Activated CD8-positive, alpha-beta memory T cell treated with anti-CD3 and anti-CD28 coated beads, Interleukin-2, amount 50 U/mL, for 48 hours (primary cell): ENCODE results near the gene DHRS4.
A peak's percentile ranks its signal among the peaks of the same experiment; 100 is the strongest.

Experiments used
- DNase-seq: peaks from one replicate; pipeline ENCODE4 v3.0.0-alpha.2; 2020

DHRS4 gene

DNA sequence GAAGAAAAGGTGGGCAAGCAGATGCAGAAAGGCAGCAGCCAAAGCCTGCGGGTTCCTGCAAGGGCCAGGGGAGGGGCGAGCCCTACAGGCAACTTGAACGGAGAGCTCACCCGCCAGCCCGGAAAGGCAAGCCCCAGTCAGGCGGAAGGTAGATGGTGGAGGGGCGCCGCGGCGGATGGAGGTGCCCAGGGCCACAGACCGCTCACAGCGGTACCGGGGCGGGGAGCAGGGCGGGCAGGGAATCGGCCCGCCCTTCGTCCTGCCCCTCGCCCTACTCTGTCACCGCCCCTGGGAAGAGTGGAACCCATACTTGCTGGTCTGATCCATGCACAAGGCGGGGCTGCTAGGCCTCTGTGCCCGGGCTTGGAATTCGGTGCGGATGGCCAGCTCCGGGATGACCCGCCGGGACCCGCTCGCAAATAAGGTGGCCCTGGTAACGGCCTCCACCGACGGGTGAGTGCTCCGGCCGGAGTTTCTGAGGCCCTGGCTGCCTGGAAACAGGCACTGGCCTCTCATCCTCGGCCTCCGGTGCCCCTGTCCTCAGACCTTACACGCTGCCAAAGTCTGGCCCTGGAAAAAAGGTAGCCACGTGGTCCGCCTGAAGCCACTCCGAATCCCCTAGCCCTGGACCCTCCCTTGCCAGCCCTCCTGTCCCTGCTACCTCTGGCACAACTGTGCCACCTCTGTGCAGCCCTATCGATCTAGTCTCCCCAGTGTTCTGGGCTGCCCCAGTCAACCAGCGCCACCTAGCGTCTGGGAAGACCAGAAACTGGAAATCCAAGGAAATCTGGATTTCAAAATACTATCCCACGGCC lies at the start of gene DHRS4:
DHRS4 (plus strand) TSS at position 307 of the 815 bp plus-strand sequence; CDS start at position 326, 19 bp downstream.
- peak; percentile 89 for DNase-seq

DNA sequence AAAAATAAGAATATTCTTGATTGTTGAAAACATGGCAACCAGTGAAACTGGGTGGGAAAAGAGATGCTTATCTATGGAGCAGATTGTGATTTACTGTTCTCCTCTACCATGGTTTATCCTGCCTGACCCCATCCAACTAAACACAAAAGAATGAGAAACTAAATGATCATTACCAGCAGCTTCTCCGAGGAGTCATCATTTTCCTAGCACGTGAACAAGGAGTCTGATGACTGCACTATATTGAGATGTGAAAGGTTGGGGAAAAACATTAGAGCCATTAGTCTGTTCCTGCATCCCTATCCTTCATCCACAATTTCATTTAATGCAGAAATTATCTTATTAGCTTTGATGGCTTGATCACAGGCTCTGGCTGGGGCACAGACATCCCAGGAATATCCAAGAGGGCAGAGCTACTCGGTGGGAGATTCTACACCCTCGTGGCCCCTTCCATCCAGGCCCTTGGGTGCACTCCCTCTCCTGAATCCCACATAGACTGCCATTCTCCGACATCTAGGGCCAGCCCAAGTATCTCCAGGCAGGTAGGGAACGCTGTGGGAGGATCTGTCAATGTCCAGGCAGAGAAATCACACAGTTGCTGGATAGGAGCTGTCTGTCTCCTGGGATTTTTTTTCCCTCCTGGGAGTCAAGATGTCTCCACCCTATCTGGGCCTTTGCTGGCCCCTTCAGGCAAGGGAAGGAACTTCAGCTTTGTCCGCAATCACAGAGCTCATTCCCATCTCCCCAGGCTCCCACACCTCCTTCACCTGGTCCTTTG lies 43.3 kb upstream of the DHRS4 start:
- DNase-seq = no peak

DNA sequence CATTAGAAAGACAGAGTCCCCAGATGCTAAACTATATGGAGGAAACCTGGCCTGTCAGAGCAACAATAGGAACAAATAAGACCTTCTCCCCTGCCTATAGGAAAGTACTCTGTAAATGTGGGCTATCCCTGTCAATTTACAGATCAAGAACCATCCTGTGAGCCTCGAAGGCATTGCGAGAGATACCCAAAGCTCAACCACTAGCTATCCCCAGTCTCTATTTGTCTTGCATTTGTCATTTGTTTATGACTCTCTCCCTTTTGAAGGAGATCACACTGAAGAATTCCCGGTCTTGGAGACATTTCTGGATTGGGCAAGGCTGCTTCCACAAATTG lies 42.7 kb upstream of the DHRS4 start:
- no peak for DNase-seq

DNA sequence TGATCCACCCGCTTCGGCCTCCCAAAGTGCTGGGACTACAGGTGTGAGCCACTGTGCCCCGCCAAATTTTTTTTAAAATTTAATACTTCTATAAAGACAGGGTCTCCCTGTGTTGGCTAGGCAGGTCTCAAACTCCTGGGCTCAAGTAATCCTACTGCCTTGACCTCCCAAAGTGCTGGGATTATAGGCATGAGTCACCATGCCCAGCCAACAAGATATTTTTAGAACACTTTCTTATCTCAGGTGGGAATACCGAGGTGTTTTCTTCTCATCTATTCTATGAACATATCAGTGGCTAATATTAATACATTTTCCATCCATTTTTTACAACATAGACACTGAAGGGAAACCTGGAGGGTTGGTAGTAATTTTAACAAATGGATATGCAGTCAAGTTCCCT lies 38.0 kb upstream of the DHRS4 start:
- no peak for DNase-seq

DNA sequence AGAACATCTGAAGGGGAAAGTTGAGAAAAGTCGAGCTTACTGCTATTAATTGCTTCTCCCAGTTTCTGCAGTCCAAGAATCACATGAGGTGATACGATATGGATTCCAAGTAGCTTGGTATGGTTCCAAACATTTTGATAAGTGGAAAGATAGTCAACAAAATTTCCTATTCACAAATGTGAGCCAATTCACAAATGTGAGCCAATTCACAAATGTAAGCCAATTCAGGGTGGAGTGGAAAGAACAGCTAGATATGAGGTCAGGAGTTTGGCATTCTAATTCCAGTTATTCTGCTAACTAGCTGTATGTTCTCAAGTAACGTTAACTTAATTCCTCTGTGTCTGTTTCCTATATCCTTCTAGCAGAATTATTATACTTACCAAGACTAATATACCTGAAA lies 37.6 kb upstream of the DHRS4 start:
- no peak for DNase-seq

DNA sequence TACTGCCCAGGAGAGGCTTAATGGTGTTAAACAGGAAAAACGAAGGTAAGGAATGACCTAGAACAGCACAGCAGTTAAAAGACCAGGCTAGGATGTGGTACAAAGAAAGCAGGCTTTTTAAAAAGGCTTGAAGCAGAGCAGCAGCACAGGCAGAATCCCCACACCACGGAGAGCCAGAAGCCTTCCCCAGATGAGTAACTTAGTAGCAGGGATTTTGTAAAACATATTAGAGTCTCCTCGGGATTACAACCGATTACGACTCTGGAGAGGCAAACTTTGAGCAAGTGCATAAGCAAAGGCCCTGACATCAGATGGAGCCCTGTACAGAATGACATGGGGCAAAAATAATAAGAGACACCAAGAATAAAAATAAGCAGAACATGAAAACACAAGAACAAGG lies 37.1 kb upstream of the DHRS4 start:
- no peak for DNase-seq

DNA sequence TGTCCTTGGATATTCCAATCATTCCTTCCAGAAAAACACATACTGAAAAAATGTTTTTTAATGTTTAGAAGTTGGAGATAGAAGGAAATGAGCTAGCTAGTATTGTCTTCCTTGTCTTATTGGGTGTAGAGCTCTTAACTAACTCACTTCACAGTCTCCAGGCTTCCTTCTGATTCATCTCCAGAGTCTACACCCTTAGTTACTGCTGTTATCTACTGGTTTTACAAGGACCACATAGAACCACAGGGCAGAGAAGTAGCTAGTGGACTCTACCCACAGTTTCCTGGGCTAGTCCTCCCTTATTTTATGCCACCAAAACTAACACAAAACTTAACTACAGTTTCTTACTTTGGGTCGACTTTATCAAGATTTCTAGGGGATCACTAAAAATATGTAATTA lies 31.0 kb upstream of the DHRS4 start:
- no peak for DNase-seq

DNA sequence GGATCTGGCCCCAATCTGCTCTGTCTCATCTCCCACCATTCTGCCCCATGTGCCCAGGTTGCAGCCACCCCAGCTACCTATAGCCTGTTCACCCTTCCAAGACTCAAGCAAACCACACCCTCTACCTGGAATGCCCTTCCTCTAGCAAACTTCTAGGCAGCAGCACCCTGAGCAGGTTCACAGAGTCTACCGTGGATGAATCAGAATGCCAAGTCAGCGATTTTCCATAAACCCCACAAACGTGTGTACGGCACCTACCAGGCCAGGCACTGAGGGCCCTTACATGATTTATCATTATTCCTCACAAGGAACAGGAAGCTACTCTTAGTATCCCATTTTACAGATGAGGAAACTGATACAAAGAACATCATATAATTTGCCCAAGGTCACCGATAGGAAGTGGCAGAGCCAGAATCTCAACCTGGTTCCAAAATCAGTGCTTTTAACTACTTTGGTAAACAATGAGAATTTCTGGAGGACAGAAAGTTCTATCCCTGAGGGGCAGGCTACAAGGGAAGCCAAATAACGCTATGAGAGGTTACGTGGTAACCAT lies 28.0 kb upstream of the DHRS4 start:
- DNase-seq = no peak

DNA sequence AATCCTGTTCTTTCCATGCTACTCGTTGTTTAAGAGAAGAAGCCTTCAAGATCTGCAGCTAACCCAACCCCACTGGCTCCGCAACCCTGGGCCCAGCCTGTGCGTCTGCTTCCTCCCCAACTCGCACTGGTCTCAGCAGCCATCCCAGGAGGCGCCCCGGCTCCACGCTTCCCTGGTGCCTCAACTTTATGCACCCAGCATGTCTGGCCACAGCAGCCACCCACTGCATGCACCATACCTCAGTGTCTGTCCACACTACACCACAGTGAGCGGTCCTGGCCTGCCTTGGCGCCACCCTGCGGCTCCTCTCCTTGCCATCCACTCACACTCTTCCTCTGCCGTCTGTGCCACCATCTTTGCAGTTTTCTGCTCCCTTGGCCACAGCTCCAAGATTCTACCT lies 27.0 kb upstream of the DHRS4 start:
- no peak for DNase-seq

DNA sequence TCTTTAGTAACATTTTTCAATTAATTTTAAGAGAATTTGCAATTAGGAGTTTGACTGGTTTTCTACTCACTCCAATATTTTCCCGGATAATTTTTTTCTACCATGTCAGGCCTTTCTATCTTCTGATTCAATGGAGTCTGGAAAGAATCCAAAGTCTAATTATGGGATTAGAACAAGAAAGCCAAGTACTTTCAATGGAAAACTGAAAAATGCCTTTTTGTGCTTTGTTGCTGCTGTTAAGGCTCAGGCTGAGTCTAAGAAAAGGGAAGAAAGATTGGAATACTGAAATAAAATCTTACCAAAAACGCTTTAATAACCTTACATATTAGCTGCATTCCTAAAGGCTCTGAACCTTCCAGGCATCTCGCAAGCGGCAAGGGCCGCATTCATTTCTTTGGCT lies 24.4 kb upstream of the DHRS4 start:
- no peak for DNase-seq

DNA sequence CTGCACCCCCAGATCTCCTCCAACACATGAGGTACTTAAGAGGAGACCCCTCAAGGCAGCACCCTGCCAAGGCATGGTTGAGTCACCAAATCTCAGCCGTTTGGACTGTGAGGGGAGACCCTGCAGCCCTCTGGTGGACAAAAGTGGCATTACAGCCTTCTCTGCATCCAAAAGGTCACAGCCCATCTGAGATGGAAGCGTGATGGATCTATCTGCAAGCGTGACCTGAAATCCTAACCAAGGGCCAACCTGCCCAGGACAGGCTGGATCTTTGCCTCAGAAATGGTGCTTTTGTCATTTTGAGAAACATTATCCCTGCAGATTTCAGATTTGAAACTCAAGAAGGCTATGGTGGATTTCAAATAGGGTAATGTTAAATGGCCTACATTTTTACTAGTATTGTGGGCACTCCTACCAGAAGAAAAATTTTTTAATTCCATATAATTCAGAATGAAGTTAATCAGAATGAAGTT lies 23.7 kb upstream of the DHRS4 start:
- DNase-seq = peak; percentile 97

DNA sequence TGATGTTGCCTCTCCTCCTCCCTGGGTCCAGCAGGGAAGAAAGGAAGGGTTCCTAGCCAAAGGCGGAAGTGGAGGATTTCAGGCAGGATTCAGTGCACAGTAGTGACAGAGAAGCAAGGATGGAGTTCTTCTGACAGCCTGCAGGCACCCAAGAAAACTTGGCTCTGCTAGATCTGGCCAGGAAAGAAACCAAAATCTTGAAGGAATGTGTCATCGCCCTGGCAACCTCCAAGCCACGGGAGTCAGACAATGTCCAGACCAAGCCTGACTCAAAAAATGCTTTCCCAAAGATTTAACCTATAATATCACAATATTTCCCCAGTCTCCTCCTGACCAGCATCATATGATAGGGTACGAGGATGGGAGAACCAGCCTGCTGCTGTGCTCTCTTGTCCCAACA lies 22.8 kb upstream of the DHRS4 start:
- DNase-seq = no peak

DNA sequence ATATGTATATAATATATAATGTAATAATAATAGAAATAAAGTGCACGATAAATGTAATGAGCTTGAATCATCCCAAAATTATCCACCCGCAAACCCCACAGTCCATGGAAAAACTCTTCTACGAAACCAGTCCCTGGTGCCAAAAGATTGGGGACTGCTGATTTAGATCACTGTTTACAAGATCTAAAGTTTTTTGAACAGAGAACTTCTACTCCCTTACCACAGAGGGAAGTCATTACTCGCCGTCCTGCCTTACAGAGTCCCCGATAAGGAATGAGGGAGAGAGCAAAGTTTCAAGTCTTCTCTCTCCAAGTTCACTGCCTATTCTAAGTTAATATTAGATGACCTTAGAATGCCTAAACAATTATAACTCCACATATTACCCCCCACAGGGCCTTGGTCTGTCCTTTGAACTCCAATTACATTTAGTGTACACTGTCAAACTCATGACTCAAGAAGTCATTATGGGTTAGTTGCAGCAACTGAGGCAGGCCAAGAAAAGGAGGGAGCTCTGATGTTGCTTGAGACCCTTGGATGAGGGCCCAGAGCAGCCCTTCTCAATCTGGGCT lies 21.8 kb upstream of the DHRS4 start:
- no peak for DNase-seq

DNA sequence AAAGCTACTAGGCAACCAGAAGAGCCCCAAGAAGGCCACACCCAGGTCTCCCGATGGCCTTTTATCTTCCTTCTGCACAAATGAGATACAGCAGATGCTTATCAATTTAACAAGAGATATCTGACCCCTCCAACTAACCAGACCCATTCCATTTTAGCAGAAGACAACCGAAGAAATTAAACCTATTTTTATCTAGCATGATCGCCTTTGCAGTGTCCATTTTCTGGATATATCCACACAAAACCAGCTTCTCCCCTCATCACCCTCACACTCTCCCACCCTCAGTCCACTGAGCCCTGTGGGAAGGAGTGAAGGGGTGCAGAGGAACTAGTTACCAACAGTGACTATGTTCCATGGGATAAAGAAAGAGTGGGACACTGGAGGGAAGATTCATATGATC lies 20.9 kb upstream of the DHRS4 start:
- no peak for DNase-seq

DNA sequence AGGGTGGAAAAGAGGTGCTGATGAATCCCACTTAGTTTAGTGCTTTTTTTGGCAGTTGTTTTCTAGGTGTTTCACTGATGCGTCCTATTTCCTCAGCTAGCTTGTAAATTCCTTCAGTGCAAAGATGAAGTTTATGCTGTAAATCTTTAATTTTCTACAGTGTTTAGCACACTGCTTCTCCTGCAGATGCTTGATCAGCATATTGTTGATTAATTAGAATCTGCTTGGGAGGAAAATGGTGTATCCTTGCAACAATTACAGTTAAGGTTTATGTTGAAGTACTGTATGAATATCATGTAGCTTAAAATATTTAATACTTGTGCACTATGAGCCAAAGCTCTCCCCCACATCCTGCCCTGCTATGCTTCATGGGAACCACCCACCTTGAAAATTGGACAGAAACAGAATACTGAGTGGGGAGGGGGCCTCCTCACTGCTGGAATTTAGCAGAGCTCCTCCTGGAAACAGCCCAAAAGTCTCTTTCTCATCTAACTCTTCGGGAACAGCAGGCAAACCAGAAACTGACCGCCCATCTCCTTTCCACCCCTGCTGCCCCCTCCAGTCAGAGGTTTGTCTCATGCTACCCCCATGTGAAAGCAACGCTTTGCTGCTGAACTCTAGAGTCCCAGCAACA lies 20.3 kb upstream of the DHRS4 start:
- no peak for DNase-seq

DNA sequence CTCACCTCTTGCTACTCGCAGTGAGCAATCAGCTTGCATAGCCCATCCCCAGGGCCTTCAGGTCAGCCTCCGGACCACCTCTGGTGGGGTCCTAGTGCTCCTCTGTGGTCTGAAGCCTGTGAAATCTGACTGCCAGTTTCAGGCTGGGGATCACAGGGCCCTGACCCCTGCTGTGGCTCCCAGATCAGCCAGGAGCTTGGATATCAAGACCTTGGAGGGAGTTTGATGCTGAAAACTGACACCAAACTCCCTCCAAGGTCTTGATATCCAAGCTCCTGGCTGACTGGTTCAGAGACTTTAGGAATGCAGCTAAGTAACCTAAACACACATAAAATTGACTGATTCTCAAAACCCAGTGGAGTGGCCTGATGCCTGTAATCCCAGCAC lies 19.8 kb upstream of the DHRS4 start:
- DNase-seq = no peak

DNA sequence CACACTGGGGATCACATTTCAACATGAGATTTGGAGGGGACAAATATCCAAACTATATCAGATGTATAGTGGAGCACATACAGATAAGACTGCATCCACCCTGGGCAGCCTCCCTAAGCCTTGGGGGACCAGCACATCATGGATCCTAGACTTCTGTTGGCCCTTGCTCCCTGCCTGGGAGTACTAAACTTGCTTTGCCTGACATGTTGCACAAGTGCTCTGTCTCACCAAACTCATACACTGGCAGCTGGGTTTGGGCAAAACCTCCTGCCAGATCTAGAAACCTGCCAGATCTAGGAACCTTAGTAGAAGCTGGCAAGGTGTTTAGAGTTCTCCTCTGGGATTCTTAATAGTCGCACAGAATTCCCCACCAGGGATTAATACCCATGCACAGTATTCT lies 18.4 kb upstream of the DHRS4 start:
- no peak for DNase-seq

DNA sequence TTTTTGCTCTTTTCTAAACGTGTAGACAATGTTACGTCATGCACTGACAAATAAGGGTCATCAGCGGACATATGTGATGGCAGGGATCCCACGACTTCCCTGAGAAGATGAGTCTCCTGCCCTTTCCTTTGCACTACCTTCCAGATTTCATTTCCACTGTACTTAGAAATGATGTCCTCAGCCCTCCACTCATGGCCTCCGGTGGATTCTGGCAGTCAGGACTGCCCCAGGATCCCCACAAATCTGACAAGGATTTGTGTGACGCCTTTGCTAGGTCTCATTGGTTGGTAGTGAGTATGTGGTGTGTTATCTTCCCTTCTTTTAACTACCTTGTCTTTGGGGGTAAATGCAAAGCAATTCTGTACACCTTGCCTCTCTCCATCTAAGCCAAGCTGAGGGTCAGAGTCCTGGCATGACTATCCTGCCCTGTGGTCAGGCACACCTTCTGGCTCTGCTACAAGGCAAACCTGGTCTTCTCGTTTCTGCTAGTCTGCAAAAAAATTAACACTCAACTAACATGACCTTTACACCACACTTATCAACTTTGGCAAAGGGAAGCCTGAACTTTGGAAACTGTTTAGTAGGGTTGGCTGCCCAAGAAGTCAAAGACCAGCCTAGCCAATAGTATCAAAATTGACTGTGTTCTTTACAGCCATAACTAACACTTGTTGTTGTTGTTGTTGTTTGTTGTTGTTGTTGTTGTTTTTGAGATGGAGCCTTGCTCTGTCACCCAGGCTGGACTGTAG lies 17.3 kb upstream of the DHRS4 start:
- no peak for DNase-seq

DNA sequence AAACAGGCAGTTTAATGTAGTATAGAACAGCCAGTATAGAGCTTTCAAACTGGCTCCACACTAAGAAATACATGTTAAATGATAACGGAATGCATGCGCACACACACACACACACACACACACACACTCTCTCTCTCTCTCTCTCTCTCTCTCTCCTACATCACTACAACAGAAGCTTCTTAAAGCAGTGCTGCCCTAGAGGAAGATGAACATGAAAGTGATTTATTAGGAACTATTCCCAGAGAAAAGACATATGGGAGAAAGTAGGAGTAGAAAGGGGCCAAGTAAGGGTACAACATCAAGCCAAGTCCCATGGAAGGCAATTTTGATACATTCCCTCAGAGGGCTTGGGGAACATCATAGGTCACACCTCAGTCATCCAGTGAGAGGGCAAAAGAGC lies 16.4 kb upstream of the DHRS4 start:
- DNase-seq = no peak

DNA sequence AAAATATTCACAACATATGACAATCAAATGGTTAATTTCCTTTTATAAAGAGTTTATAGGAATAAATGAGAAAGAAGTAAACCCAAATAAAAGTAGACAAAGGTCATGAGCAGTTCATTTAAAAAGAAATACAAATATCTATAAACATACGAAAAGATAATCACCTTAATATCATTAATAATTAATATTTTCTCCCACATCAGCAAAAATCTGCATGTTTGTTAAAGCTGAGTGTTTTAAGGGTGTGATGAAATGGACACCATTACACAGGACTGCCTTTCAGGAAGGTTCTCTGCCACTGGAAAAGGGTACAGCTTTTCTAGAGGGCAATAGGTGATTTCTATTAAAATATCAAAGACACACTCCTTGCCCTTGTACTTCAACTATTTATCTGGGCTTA lies 14.7 kb upstream of the DHRS4 start:
- no peak for DNase-seq

DNA sequence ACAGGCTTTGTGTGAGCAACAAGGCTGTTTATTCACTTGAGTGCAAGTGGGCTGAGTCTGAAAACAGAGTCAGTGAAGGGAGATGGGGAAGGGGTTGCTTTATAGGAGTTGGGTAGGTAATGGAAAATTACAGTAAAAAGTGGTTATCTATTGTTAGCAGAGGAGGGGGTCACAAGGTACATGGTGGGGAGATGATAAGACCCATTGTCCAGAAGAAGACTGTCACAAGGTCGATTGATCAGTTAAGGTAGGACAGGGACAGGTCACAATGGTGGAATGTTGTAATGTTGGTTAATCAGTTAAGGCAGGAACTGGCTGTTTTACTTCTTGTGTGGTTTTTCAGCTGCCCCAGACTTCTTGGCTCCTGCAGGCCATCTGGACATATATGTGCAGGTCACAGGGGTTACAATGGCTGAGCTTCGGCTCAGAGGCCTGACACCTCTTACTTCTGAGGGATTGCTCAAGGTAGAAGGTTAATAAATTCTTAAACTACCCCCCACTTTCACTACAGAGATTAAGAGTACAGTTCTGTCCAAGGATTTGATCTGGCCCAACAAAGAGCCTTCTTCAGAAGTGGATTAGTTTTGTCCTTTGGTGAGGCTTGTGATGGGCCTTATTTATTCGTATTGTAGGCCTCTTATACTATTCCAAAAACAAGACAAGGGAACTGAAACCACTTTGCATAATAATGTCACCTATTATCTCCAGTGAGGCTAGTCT lies 13.8 kb upstream of the DHRS4 start:
- no peak for DNase-seq

DNA sequence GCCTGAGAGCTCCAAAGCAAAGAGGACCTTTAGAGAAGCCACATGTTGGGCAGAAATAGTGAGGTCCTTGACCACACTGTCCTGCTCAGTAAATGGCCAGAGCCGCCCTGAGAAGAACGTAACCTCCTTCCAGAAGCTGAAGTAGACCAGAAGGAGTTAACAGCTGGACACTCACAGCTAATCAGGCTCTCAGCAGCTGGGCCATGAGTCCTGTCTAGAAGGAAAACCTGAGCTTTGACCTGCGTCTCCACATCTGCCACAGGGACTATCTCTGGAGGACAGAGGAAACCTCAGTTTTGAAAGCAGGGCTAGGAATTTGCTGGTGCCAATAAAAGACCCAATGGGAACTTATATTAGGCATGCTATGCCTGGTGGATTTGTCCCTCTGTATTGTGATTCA lies 12.3 kb upstream of the DHRS4 start:
- DNase-seq = no peak
